T-helper 1 cell treated with Interleukin-12 subunit alpha and Interleukin-12 subunit beta and Interleukin-4 antibody, amounts not matched to agents 30 μg/mL and 1 μg/mL, for 36 hours (primary cell): ENCODE measurements around the gene FAM47E.
A peak's percentile ranks its signal among the peaks of the same experiment; 100 is the strongest.
"Not testable (repeated sequence)": the region's sequence is repeated elsewhere in the genome, so short reads cannot be mapped to it uniquely, and the experiment has no call there.

Experiments
- H3K27ac Mint-ChIP-seq: one replicate; pipeline ENCODE4 v1.8.0; 2021; ENCODE audit warnings: mild to moderate bottlenecking, mixed read lengths
- H3K27me3 Mint-ChIP-seq: one replicate; pipeline ENCODE4 v1.8.0; 2021; ENCODE audit warnings: low read depth, mixed read lengths
- H3K36me3 Mint-ChIP-seq: one replicate; pipeline ENCODE4 v1.8.0; 2021; ENCODE audit warnings: low read depth, mixed read lengths
- H3K4me1 Mint-ChIP-seq: one replicate; pipeline ENCODE4 v1.8.0; 2021; ENCODE audit warnings: low read depth, mixed read lengths
- H3K4me3 Mint-ChIP-seq: one replicate; pipeline ENCODE4 v1.8.0; 2021; ENCODE audit warnings: mild to moderate bottlenecking, moderate library complexity, mixed read lengths
- H3K9me3 Mint-ChIP-seq: one replicate; pipeline ENCODE4 v1.8.0; 2021; ENCODE audit warnings: mixed read lengths

The FAM47E gene

GRCh38 chr4:76287811-76288210, 36.3 kb downstream of the FAM47E start:
- H3K4me3 Mint-ChIP-seq, H3K4me1 Mint-ChIP-seq: not testable (repeated sequence)

GRCh38 chr4:76292730-76293129, 41.2 kb downstream of the FAM47E start:
- peaks cover 24% of the 10 kb centered on the region for H3K9me3 Mint-ChIP-seq
- no peaks in the 10 kb centered on the region for H3K4me1 Mint-ChIP-seq
- no peaks in the 10 kb centered on the region for H3K36me3 Mint-ChIP-seq
- no peak overlapping the region for H3K4me3 Mint-ChIP-seq
- H3K27me3 Mint-ChIP-seq: peaks cover 21% of the 10 kb centered on the region
- H3K27ac Mint-ChIP-seq: no peak overlapping the region

More at GRCh38 chr4:76287811-76288210, 36.3 kb downstream of the FAM47E start:
- H3K27me3 Mint-ChIP-seq: peaks cover 46% of the 10 kb centered on the region
- H3K9me3 Mint-ChIP-seq: peaks cover 12% of the 10 kb centered on the region
- H3K36me3 Mint-ChIP-seq, H3K27ac Mint-ChIP-seq: not testable (repeated sequence)

- Mint-ChIP-seq H3K27me3 (peaks cover 17% of the 10 kb centered on the region), H3K27ac (no peak overlapping the region), H3K36me3 (peaks cover 6% of the 10 kb centered on the region), H3K4me1 (no peaks in the 10 kb centered on the region), H3K9me3 (peaks cover 32% of the 10 kb centered on the region), H3K4me3 (no peak overlapping the region)
These were observed 42.3 kb downstream of the FAM47E start for GRCh38 chr4:76293772-76294171.

GRCh38 chr4:76296286-76296820, 44.8 kb downstream of the FAM47E start:
- Mint-ChIP-seq H3K36me3 (peaks cover 14% of the 10 kb centered on the region), H3K9me3 (peaks cover 36% of the 10 kb centered on the region), H3K27me3 (peaks cover 11% of the 10 kb centered on the region), H3K4me1 (peaks cover 14% of the 10 kb centered on the region), H3K27ac (no peak overlapping the region), H3K4me3 (no peak overlapping the region)

- Mint-ChIP-seq H3K4me3 (no peak overlapping the region), H3K4me1 (peaks cover 30% of the 10 kb centered on the region), H3K9me3 (peaks cover 36% of the 10 kb centered on the region), H3K36me3 (peaks cover 18% of the 10 kb centered on the region), H3K27me3 (peaks cover 8% of the 10 kb centered on the region), H3K27ac (no peak overlapping the region)
These were observed 46.7 kb downstream of the FAM47E start for GRCh38 chr4:76298227-76298626.

GRCh38 chr4:76300012-76300411, 48.5 kb downstream of the FAM47E start:
- no peak overlapping the region for H3K27ac Mint-ChIP-seq
- peaks cover 32% of the 10 kb centered on the region for H3K9me3 Mint-ChIP-seq
- peaks cover 20% of the 10 kb centered on the region for H3K36me3 Mint-ChIP-seq
- no peaks in the 10 kb centered on the region for H3K27me3 Mint-ChIP-seq
- peaks cover 38% of the 10 kb centered on the region for H3K4me1 Mint-ChIP-seq
- H3K4me3 Mint-ChIP-seq: no peak overlapping the region

DNA sequence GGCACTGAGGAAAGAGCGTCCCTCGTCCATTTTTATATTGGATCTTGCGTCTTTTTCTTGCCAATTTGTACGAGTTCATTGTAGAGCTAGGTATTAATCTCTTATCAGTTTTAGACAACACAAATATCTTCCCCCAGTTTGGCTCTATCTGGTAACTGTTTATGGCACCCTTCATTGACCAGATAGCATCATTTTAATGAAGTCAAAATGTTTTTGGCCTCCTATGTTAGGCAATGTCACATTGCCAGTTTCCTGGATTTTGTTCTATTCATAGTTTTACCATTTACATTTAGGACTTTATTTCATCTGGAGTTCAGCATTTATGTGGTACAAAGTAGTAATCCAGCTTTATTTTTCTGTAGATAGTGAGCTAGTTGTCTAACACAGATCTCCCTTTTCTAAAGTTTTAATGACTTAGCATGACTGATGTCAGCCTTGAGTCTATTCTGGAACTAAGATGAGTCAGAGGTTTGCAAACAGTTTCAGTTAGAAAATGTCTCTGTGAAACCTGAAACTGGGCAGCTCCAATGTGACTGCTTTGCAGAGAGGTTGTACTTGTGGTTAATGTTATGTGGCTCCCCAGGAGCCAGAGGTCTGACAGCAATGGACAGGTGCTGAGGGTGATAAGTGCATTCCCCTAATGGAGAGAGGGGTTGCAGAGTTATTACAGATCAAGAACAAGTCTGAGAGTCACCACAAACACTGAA, 49.7 kb downstream of the FAM47E start:
- H3K4me1 Mint-ChIP-seq: peaks cover 44% of the 10 kb centered on the region

DNA sequence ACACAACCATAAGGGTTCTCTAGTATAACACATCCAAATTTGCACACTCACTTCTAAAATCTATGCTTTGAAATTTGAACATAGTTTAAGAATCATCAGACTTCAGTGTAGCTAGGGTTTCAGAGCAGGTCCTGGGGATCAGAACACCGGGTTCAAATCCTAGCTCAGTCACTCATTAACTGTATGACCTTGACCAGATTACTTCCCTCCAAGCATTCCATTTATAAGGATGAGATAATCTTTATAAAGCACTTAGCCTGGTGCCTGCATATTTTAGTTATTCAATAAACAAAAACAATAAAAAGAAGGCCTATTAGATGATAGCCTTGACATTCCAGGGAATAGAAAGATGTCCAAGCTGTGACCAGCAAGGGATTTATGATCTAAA, 50.2 kb downstream of the FAM47E start:
- Mint-ChIP-seq H3K4me1 (peaks cover 44% of the 10 kb centered on the region), H3K27ac (peak overlapping the region; percentile 69), H3K27me3 (no peaks in the 10 kb centered on the region), H3K4me3 (no peak overlapping the region), H3K36me3 (peaks cover 20% of the 10 kb centered on the region), H3K9me3 (peaks cover 22% of the 10 kb centered on the region)

More for the DNA sequence above, 49.7 kb downstream of the FAM47E start:
- Mint-ChIP-seq H3K27me3 (no peaks in the 10 kb centered on the region), H3K9me3 (peaks cover 27% of the 10 kb centered on the region), H3K4me3 (peak overlapping the region; percentile 14), H3K27ac (peak overlapping the region; percentile 69), H3K36me3 (peaks cover 20% of the 10 kb centered on the region)

- peaks cover 46% of the 10 kb centered on the region for H3K4me1 Mint-ChIP-seq
- H3K36me3 Mint-ChIP-seq: peaks cover 20% of the 10 kb centered on the region
- no peak overlapping the region for H3K4me3 Mint-ChIP-seq
- H3K27me3 Mint-ChIP-seq: peaks cover 6% of the 10 kb centered on the region
- peak overlapping the region; percentile 7 for H3K27ac Mint-ChIP-seq
- peaks cover 11% of the 10 kb centered on the region for H3K9me3 Mint-ChIP-seq
These were observed 51.4 kb downstream of the FAM47E start for GRCh38 chr4:76302826-76303438.

DNA sequence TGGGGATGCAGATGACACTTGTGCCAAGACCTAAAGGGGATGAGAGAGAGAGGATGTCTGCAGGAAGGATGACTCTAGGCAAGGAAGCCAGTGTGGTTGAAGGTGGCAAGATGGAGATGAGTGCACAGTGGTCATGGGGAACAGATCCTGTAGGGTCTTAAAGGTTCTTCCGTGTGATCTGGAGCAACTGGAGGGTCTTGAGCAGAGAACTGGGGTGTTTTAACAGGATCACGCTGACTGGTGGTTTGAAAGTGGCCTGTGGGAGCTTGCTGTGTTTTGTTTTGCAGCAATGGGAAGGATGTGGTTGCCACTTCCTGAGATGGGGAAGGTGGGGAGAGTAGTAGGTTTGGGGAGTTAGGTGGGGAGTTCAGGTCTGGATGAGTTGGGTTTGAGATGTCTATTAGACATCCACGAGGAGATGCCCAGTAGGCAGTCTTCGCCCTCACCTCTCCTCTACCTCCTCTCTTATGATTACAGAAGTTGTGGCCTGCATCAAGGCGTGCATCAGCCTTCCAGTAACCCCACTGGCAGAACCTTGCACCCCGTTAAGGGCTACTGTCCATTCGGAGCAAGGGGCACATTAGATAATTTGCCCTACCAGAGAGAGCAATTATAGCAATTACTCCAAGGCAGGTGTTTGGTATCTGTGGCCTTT, 53.6 kb downstream of the FAM47E start:
- Mint-ChIP-seq H3K4me1 (peaks cover 44% of the 10 kb centered on the region), H3K27ac (peak overlapping the region; percentile 69), H3K27me3 (peaks cover 25% of the 10 kb centered on the region), H3K36me3 (peaks cover 16% of the 10 kb centered on the region), H3K4me3 (peak overlapping the region; percentile 78), H3K9me3 (peaks cover 2% of the 10 kb centered on the region)

DNA sequence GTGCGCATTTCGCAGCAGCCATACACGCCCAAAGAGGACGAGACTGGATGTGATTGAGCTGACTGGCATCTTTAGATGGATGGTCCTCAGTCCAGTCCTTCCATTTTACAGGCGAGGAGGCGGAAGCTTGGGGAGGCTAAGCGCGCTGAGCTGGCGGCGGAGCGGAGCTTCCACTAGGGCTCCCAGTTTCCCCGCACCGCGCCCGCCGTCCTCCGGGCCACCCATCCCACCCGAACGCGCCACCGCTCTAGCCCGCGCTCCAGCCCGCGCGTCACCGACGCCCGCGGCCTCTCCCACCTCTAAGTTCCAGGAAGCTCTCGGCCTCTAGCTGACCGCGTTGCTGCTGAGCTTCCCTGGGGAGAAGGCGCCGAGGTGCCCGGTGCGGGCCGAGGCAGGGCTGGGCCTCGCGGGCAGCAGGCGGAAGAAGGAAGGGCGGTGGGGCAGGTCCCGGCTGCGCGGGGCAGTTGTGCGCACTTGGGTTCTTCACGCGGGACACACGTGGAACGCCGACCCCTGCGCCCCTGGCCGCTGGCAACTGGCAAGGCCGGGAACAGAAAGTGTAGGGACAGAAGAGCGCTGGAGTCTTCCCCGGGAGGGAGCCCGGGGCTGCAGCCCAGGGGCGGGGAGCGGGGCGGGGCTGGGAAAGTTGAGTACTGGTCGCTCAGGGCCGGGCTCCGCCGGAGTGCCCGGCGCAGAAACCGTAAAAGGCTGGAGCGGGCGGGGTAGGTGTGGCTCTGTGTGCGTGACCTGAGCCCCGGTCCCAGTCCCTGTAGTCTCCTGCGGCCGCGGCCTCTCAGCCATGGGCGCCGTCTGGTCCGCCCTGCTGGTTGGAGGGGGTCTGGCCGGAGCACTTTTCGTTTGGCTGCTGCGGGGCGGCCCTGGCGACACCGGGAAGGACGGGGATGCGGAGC, 54.7 kb downstream of the FAM47E start, which contains the start of gene STBD1:
TSS of gene STBD1 (plus strand) at position 763 of the 911 bp plus-strand sequence. CDS start at position 800, 37 bp downstream.
- H3K9me3 Mint-ChIP-seq: no peaks in the 10 kb centered on the region
- H3K4me1 Mint-ChIP-seq: peaks cover 33% of the 10 kb centered on the region
- peaks cover 9% of the 10 kb centered on the region for H3K36me3 Mint-ChIP-seq
- peak within 1 kb of the TSS; percentile 69 for H3K27ac Mint-ChIP-seq
- H3K27me3 Mint-ChIP-seq: peaks cover 32% of the 10 kb centered on the region
- peak within 1 kb of the TSS; percentile 78 for H3K4me3 Mint-ChIP-seq

DNA sequence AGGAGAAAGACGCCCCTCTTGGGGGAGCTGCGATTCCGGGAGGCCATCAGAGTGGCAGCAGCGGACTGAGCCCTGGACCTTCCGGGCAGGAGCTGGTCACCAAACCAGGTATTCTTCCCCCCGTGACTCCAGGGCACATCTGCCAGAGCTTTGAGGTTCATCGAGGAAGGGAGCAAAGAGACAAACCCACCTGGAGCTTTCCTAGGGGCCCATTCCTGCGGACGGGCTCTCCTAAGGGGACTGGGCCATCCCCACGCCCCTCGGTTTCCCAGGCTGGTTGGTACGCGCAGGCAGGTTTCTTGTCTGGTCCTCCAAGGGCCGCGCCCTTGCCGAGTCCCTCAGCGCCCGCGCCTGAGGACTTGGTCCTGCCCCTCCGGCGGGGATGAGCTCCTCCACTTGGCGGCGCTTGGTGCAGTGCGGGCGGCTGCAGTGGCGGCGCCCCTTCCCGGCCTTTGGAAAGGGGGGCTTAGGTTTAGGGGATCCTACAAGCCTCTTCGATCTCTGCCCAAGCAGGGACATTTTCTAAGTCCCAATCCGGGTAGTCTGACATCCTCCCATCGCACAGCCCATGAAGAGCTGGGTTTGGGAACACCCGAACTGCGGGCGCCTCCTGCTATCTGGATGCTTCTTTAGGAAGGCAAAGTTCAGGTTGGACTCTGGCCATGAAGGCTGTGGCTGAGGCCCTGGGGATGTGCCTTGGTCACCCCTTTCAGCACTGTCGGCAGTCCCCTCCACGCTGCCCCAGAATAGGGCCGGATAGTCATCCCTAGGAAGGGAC, 55.5 kb downstream of the FAM47E start:
- H3K27ac Mint-ChIP-seq: no peak overlapping the region
- H3K9me3 Mint-ChIP-seq: no peaks in the 10 kb centered on the region
- H3K36me3 Mint-ChIP-seq: peaks cover 9% of the 10 kb centered on the region
- peaks cover 25% of the 10 kb centered on the region for H3K4me1 Mint-ChIP-seq
- peaks cover 36% of the 10 kb centered on the region for H3K27me3 Mint-ChIP-seq
- peak overlapping the region; percentile 78 for H3K4me3 Mint-ChIP-seq

DNA sequence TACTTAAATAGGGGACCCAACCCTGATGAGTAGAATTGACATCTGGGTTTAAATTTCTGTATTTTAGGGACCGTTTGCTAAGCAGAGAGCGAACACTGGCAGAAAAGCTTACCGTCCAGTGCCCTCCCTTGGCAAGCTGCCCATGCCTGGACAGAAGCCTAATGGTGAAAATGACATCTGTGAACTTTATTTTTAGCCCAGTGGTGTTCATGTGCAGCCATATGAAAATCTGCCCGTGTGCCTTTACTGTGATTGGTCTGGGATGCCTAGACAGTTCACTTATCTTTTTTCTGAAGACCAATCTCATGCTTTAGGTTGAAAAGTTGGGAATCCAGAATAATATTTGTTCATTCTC, 56.1 kb downstream of the FAM47E start:
- Mint-ChIP-seq H3K9me3 (no peaks in the 10 kb centered on the region), H3K4me3 (peak overlapping the region; percentile 60), H3K4me1 (peaks cover 21% of the 10 kb centered on the region), H3K36me3 (peaks cover 6% of the 10 kb centered on the region), H3K27me3 (peaks cover 36% of the 10 kb centered on the region), H3K27ac (no peak overlapping the region)
